Bronchial epithelial cell (primary cell): ENCODE data around the gene DAZAP1. TPM values are rescaled to one million over a fixed set of nuclear protein-coding genes. Genes with fewer than 3 reads are reported as not detected.

ENCODE experiments used
- DNase-seq: peaks from one replicate; pipeline ENCODE4 v3.0.0-alpha.2; 2010; ENCODE audit warnings: low read depth
- FAIRE-seq: peaks from 2 replicates; lab custom pipeline; 2011; peaks lifted over from hg19 to GRCh38; lab: Jason Lieb, UNC
- H3K27me3 ChIP-seq: 2 replicates; pipeline ENCODE4 v1.5.1; 2011; ENCODE audit warnings: low read length; ENCODE audit not compliant: control insufficient read depth, insufficient read depth
- H3K36me3 ChIP-seq: 2 replicates; pipeline ENCODE4 v1.5.1; 2011; ENCODE audit warnings: low read length; ENCODE audit not compliant: control insufficient read depth, insufficient read depth
- H3K4me3 ChIP-seq: 2 replicates; pipeline ENCODE4 v1.5.1; 2011; ENCODE audit warnings: mild to moderate bottlenecking, low read depth, low read length, control low read depth
- CTCF ChIP-seq: IDR thresholded peaks from 2 replicates; pipeline ENCODE4 v1.5.1; 2011; ENCODE audit warnings: mild to moderate bottlenecking, moderate library complexity, low read length, control low read depth, inconsistent platforms; ENCODE audit not compliant: insufficient read depth, severe bottlenecking
- total RNA-seq: library from RNA; depleted of rRNA; stranded (reverse); fragments of >200 nt; gene quantifications from 2 replicates; pipeline ENCODE4 v1.2.1, GENCODE V29; 2014

The DAZAP1 gene
- total RNA-seq, 1 donor from 2014 or later, result 115 TPM

GRCh38 chr19:1457892-1458291, 50.5 kb downstream of the DAZAP1 start:
- Histone ChIP-seq H3K4me3 (no peak overlapping the region), H3K27me3 (peaks cover 7% of the 10 kb centered on the region), H3K36me3 (peaks cover 4% of the 10 kb centered on the region)
- FAIRE-seq (no peak), DNase-seq (no peak)
- TF ChIP-seq CTCF, result no peak

GRCh38 chr19:1459479-1459878, 52.1 kb downstream of the DAZAP1 start:
- no peak for TF ChIP-seq CTCF
- FAIRE-seq (no peak), DNase-seq (no peak)
- Histone ChIP-seq H3K4me3 (no peak overlapping the region), H3K27me3 (peaks cover 1% of the 10 kb centered on the region), H3K36me3 (peaks cover 4% of the 10 kb centered on the region)

GRCh38 chr19:1460033-1460995, 52.9 kb downstream of the DAZAP1 start:
- H3K4me3 ChIP-seq, result no peak overlapping the region
- DNase-seq, result no peak
- TF ChIP-seq CTCF, result no peak
- peaks cover 4% of the 10 kb centered on the region for H3K36me3 ChIP-seq
- H3K27me3 ChIP-seq, result peaks cover 1% of the 10 kb centered on the region
- no peak for FAIRE-seq

GRCh38 chr19:1461862-1462261, 54.5 kb downstream of the DAZAP1 start:
- FAIRE-seq (no peak), DNase-seq (no peak)
- Histone ChIP-seq H3K4me3 (no peak overlapping the region), H3K27me3 (peaks cover 7% of the 10 kb centered on the region), H3K36me3 (peaks cover 4% of the 10 kb centered on the region)
- no peak for TF ChIP-seq CTCF

GRCh38 chr19:1465191-1466016, 58.0 kb downstream of the DAZAP1 start:
- Histone ChIP-seq H3K27me3 (peaks cover 10% of the 10 kb centered on the region), H3K4me3 (no peak overlapping the region), H3K36me3 (peaks cover 4% of the 10 kb centered on the region)
- peak; percentile 70 for TF ChIP-seq CTCF
- FAIRE-seq (no peak), DNase-seq (peak; percentile 42)
